ENCODE data around the gene AUNIP.

The AUNIP gene

DNA sequence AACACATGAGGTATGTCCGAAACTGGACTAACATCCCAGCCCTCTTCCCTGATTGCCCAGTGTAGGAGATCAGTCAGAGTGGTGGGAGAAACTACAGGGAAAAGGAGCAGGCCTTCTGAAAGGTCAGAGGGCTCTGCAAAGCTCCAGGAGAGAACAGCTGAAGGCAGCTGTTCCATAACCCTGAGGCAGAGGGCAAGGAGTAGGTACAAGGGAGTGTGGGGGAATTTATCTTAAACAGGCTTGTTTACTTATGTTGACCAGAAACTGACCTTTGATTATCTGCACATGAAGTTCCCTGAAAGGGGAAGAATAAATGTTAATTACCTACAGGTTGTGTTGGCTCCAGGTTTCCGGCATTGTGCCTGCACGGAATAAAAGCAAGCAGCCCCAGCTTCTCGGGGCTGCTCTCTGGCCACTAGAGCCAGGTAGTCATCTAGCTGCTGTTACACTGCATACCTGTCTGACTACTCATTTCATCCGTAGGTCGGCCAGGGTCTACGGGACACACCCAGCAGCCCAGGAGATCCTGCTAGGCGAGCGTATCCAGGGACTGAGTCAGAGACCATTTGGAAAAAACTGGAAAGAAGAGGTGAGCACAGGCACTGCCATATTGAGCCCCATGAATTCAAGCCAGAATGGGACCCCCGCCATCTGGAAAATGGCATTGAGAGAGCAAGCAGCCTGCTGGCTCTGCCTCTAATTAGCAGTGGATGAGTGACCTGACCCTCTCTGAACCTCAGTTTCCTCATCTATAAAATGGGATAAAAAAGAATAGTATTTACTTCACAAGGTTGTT lies 31.2 kb upstream of the AUNIP start:
- in situ Hi-C loops (cut with MboI; ENCODE audit: low sequenced_read_pairs), result loop anchor here (10.0 to 25.0 kb wide), 3 partner anchors 104 to 247 kb away; partner anchors contain the start of genes EXTL1 and PAFAH2

DNA sequence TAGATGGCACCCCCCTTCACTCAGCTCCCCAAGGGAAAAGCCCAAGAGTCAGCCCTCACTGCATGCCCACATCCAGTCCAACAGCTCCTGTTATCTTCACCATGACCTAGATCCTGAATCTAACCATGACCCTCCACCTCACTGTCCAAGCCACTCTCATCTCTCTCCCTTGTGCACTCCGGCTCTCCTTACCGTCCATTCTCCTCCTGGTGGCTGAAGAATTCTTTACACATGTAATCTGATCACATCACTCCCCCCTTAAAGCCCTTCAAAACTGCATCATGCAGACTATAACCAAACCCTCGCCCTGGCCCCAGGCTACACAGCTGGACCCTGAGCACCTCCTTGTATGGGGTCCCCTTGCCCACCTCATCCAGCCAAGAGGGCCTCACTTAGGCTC lies 30.2 kb upstream of the AUNIP start:
- in situ Hi-C loops (cut with MboI; ENCODE audit: low sequenced_read_pairs), result loop anchor here (25.0 kb wide), 1 partner anchor 248 kb away; no protein-coding TSS in a partner anchor

DNA sequence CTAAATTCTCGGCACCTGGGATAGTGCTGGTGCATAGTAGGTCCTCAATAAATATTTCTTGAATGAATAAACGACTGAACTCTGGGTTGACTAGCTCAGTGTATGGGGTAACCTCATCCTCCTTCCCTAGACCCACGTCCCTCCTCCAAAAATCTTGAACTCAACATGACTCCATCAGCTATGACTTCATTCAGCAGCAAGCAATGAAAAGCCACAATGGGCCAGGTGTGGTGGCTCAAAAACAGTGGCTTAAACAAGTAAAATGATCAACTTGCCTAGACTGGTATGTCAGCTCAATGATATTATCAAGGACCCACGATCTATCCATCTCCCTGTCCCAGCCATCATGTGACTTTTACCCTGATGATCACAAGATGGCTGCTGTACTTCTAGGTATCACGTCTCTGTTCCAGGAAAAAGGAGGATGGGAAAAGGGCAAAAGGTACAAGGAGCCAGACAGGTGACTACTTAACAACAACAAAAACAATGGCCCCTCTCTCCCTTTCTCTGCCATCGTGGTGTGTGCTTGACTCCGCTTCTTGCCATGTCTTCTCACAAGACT lies 29.2 kb upstream of the AUNIP start:
- in situ Hi-C loops (cut with MboI; ENCODE audit: low sequenced_read_pairs), result loop anchor here (25.0 kb wide), 1 partner anchor 249 kb away; no protein-coding TSS in a partner anchor

DNA sequence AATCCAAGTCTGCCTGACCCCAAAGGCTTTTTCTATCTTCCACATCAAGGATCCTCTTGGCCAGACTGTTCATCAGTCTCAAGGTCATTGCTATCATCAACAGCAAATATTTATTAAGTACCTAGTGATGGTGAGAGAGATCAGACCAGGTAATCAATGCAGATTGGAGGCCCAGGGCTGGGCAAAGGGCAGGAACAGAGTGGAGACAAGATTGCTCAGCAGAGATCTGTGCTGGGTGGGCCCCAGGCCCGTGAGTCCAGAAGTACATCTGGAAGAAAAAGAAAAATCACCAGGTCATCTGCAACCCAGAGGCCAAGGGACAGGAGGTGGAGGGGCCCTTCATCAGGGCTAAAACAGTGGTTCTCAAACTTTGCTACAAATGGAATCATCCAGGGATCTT lies 26.3 kb upstream of the AUNIP start:
- in situ Hi-C loops (cut with MboI; ENCODE audit: low sequenced_read_pairs), result loop anchor here (25.0 kb wide), 1 partner anchor 252 kb away; no protein-coding TSS in a partner anchor

DNA sequence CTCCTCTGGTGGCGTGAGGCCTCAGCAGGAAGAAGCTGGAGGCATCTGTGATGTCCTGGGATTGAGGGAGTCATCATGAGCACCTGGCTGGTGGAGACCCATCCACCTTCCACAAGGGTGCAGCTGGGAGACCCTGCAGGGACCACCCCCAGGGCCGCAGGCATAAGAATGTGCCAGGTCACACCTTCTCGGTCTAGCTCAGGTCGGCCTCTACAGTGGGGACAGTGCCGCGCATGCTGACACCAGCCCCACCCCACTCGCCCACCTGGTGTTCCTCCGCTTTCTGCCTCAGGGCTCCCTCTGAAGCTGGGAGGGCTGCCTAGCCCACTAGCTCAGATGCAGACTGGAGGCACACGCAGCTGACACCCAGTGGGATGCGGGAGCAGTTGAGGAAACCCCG lies 22.0 kb upstream of the AUNIP start:
- in situ Hi-C loops (cut with MboI; ENCODE audit: low sequenced_read_pairs), result loop anchor here (25.0 kb wide), 1 partner anchor 256 kb away; no protein-coding TSS in a partner anchor

DNA sequence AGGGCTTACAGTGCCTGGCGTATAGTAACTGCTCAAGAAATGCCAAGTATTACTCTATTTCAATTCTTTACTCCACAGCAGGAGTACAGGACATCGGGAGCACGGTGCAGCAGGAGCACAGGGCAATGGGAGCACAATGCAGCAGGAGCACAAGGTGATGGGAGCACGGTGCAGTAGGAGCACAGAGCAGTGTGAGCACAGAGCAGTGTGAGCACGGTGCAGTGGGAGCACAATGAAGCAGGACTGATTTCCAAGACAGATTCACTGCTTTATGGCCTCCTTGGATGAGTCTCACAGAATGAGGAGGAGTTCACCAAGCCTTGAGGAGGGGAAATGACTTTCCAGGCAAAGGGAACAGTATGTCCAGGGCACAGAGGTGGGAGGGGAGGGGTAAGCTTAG lies 21.3 kb upstream of the AUNIP start:
- in situ Hi-C loops (cut with MboI; ENCODE audit: low sequenced_read_pairs), result loop anchor here (25.0 kb wide), 1 partner anchor 257 kb away; no protein-coding TSS in a partner anchor

DNA sequence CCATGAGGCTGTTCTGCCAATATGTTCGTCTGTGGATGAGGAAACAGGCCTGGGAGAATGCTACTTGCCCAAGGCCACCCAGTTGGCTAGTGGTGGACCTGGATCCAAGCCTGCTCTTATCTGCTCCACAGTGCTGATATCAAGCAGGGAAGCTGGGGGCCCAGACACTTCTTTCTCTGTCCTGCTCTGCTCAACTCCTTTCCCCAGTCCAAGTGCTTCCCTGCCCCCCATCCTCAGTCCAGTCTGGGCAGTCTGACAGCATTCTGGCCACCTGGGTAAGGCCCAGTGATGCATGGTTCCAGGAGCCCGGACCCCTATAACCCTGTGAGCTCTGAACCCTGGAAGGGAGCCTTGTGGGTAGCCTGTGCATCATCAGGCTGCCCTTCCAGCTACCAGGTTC lies 20.4 kb upstream of the AUNIP start:
- in situ Hi-C loops (cut with MboI; ENCODE audit: low sequenced_read_pairs), result loop anchor here (25.0 kb wide), 1 partner anchor 258 kb away; no protein-coding TSS in a partner anchor

DNA sequence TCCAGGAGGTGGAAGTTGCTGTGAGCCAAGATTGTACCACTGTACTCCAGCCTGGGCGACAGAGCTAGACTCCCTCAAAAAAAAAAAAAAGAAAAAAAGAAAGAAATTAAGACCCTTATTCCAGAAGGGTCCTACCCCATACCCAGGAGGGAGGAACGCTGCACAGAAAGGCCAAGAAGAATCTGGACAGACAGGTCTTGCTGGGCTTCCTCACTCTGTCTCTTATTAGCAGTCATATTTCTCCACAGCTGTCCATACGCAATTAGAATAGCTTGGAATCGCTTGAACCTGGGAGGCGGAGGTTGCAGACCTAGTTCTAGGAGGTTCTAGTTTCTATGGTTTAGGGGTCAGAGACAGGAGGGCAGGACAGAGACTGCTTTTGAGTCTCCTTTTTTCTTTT lies 19.4 kb upstream of the AUNIP start:
- in situ Hi-C loops (cut with MboI; ENCODE audit: low sequenced_read_pairs), result loop anchor here (25.0 kb wide), 1 partner anchor 259 kb away; no protein-coding TSS in a partner anchor

DNA sequence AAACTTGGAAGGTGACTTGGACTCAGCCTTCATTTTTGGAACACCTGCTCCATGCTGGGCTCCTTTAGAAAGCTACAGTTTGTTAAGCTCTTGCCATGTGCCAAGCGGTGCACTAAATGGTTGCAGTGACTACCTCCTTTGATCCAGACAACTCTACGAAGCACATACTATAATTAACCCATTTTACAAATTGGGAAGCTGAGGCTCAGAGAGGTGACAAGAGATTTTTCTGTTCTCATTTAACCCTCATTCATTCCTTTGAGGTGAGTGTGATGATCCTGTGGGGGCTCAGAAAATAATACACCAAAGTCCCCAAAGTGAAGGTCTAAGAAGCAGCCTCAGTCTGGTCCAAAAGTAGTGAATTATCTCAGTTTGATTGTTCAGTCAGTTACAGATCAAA lies 17.9 kb upstream of the AUNIP start:
- in situ Hi-C loops (cut with MboI; ENCODE audit: low sequenced_read_pairs), result loop anchor here (25.0 kb wide), 1 partner anchor 260 kb away; no protein-coding TSS in a partner anchor

DNA sequence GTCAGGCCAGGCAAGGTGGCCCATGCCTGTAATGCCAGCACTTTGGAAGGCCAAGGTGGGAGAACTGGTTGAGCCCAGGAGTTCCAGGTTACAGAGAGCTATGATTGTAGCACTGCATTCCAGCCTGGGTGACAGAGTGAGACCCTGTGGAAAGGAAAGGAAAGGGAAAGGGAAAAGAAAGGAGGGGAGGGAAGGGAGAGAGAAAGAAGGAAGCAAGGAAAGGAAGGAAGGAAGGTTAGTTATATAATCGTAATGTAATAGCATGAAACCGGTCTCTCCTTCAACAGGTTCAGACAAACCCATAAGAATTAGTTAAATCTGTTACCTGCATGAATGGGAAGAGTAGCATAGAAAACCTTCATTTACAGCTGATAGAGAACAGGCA lies 17.4 kb upstream of the AUNIP start:
- in situ Hi-C loops (cut with MboI; ENCODE audit: low sequenced_read_pairs), result loop anchor here (25.0 kb wide), 1 partner anchor 261 kb away; no protein-coding TSS in a partner anchor

DNA sequence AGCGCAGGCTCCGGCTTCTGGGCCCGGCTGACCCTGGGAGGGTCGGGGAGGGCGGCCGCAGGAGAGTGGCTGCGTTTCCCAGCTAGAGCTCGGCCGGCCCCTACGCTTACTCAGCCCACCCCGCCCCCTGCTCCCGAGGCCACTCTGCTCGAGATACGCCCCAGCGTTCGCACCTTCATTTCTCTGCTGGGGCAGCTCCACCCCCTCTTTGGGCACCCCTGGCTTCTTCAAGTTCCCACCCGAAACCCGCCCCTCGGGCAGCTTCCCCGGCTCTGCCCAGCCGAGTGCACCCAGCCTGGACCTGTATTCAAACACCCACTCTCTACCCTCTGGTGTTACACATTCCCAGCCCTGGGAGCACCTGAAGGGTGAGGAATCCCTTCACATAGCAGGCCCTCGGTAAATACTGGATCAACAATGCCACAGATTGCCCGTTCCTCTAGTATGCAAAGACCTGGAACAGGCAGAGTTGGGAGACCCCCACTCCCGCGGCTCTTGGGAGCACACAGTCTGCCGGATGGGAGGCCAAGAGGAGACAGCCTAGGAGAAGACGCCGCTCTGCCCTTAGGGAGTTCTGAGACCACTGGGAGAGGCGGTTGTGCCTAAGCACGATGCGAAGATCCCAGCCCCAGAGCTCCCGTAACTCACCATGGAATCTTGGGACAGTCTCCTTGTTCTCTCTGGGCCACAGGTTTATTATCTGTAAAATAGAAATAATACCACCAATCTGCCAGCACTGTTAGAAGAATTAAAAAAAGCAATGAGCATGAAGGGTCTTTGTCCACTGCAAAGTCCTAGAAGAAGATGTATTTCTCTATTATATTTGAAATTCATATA lies 16.8 kb upstream of the AUNIP start:
- in situ Hi-C loops (cut with MboI; ENCODE audit: low sequenced_read_pairs), result loop anchor here (25.0 kb wide), 1 partner anchor 261 kb away; no protein-coding TSS in a partner anchor

DNA sequence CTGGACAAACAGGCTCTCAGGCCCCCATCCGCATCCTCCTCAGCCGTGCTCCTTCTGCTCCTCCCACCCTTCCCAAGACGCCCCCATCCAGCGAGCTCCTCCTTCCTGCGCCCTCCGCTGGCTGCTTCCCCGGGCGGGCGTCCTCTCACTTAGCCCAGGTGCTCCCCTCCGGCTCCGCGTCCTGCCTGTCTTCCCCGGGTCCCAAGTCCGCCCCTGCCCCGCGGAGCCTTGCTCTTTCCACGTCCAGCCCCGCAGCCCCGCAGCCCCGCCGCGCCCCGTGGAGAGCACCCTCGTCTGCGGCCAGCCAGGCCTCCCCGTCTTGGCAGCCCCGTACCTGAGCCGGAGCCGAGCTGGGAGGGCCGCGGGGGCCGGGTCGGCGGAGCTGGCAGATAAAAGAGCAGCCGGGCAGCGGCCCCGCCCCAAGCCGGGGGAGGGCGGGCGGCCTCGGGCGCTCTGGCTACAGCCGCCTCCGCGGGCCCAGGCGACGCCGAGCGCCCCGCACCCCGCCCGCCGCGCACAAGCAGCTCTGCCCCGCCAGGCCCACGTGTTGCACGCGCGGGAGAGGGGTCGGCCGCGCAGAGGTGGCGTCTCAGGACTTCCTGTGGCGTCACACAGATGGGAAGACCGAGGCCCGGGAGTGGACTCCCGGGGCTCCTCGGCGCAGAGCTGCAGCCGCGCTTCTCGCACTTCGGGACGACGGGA lies 16.0 kb upstream of the AUNIP start, which contains the start of gene PAQR7:
Gene PAQR7, minus strand, starts transcription at position 555 of the 702 bp plus-strand sequence. CDS start 11,869 bp downstream, outside the sequence.
- in situ Hi-C loops (cut with MboI; ENCODE audit: low sequenced_read_pairs), result loop anchor here (25.0 kb wide), 1 partner anchor 262 kb away; no protein-coding TSS in a partner anchor

DNA sequence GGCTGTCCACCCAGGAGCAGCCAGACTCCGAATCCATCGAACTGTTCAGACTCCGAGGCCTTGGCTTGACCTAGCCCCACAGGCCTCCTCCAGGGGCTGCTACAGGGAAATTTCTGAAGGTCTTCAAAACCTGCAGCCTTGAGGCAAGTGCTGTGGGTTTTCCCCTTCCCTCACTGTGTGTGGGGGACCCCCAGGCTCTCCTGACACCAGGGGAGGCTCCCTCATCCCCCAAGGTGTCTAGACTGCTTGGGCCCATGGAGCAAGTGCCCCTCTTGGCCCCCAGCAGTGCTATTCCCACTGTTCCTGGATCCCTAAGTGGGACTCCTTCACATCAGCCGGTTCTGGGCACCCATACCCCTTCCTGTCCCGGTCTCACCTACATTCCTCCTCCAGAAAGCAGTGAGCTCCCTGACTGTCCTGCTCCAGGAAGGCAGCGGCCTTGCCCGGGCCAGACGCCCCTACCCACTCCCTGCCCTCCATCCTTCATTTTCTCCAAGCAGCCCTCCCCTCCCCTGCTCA lies 15.4 kb upstream of the AUNIP start:
- in situ Hi-C loops (cut with MboI; ENCODE audit: low sequenced_read_pairs), result loop anchor here (25.0 kb wide), 1 partner anchor 263 kb away; no protein-coding TSS in a partner anchor

DNA sequence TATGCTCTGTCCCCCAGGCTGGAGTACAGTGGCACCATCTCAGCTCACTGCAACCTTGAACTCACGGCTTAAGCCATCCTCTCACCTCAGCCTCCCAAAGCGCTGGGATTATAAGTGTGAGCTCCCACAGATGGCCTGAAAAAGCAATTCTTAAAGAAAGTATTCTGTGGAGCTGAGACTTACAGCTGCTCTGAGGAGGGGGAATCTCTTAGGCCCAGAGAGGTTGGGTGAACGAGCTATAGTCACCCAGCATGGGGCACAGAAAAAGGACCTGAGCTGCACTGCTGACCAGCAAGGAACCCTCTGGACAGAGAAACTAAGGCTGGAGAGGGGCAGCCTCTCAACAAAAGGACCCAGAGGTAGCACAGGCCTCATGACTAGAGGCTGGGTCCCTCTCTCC lies 15.0 kb upstream of the AUNIP start:
- in situ Hi-C loops (cut with MboI; ENCODE audit: low sequenced_read_pairs), result no loop called here

DNA sequence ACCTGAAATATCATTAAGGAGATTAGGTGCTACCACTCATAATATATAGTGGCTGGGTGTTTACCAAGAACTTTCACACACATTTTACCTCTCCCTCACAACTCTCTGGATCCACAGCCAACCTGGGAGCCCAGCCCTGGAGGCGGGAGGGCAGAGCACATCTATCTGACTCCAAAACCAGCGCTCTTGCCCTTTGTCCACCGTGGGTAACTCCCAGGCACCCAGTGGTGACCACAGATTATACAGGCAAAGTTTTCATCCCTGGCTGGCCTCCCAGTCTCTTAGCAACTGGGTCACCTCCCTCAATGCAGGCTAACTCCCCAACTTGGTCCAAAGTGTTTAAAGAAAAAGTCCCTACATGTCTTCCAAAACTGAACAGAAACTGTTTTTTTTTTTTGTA lies 13.9 kb upstream of the AUNIP start:
- in situ Hi-C loops (cut with MboI; ENCODE audit: low sequenced_read_pairs), result no loop called here

DNA sequence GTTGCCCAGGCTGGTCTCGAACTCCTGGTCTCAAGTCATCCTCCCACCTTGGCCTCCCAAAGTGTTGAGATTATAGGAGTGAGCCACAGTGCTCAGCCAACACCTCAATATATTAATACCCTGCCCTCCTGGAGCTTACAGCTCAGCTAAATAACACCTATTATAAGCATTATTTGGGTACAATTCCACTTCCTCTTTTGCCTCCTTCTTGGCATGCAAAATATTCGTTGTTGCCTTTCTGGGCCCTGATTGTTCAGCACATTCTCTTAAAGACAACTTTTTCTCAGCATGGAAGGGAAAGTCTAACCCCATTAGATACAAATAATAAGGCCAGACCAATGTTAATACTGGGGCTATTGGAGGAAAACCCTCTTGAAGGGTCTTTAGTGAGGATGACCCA lies 13.5 kb upstream of the AUNIP start:
- in situ Hi-C loops (cut with MboI; ENCODE audit: low sequenced_read_pairs), result no loop called here

DNA sequence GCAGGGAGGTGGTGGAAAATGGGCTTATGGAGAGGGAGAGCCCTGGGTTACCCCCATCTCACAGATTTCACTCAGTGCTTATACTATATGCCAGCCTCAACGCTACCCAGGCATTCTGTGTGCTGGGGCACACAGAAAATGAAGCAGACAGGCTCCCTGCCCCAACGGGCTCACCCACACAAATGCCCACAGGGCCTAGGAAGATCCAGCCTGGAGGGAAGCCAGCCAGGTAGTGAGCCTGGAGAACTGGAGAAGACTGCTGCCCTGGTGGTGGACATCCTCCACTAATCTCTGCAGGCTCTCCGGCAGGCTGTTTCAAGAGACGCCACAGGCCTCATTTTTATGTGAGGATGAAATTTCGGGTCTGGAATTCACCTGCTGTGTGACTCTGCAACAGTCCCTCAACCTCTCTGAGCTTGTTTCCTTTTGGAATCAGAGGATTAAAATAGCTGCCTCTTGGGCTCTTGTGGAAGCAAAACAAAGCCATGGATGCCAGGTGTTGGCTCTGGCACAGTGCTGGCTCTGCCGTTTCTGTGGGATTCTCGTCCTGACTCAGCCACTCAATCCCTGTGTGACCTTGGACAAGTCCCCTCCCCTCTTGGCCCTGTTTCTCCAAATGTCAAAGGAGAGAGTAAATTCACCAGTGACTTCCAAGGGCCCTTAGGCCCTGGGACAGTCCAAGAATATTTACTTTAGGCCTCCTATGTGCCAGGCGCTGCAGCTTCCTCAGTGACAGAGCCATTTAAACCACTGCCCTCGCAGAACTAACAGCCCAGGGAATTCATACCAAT lies 12.6 kb upstream of the AUNIP start:
- in situ Hi-C loops (cut with MboI; ENCODE audit: low sequenced_read_pairs), result no loop called here

DNA sequence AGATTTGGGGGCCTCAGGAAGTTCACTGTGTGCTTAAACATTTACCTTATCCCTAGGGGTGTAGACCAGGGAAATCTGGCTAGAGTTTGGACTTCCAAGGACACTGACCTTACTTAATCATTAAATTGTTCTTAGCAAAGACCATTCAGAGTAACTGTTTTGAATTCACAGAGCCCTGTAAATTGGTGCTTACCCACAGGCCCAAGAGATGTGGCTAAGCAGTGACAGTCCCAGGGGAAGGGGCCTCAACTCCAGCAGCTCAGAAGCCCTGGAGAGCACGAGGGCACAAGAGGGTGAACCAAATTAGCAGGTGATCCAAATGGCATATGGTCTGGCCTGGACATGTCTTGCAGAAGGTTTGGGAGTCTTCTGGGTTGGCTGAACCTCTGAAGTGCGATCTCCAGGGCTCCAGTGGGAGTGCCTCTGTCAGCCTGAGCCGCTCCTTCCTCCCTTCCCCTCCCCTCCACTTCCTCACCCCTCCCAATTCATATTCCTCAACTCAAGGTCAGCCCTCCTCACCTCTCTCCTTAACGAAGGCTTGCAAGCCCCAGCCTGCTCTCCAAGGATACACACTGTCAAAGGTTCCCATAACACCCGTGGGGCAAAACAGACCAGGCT lies 11.9 kb upstream of the AUNIP start:
- in situ Hi-C loops (cut with MboI; ENCODE audit: low sequenced_read_pairs), result no loop called here

DNA sequence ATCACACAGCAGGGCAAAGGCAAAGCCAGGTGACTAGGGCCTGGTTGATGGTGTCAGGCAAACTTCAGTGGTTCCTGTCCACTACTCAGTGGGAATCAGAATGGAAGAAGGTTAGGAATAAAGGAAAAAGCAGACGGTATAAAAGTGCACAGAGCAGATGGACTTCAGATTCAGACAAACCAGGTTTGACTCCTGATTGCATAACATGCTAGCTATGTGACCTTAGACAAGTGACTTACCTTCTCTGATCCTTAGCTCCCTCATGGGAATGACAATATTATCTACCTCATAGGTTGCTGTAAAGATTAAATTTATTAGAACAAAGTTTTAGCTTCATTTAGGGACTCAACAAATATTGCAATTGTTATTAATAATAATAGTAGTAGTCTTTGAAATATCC lies 11.4 kb upstream of the AUNIP start:
- in situ Hi-C loops (cut with MboI; ENCODE audit: low sequenced_read_pairs), result no loop called here
